Measurements from ENCODE around the gene MAP4K4.

The MAP4K4 gene

DNA sequence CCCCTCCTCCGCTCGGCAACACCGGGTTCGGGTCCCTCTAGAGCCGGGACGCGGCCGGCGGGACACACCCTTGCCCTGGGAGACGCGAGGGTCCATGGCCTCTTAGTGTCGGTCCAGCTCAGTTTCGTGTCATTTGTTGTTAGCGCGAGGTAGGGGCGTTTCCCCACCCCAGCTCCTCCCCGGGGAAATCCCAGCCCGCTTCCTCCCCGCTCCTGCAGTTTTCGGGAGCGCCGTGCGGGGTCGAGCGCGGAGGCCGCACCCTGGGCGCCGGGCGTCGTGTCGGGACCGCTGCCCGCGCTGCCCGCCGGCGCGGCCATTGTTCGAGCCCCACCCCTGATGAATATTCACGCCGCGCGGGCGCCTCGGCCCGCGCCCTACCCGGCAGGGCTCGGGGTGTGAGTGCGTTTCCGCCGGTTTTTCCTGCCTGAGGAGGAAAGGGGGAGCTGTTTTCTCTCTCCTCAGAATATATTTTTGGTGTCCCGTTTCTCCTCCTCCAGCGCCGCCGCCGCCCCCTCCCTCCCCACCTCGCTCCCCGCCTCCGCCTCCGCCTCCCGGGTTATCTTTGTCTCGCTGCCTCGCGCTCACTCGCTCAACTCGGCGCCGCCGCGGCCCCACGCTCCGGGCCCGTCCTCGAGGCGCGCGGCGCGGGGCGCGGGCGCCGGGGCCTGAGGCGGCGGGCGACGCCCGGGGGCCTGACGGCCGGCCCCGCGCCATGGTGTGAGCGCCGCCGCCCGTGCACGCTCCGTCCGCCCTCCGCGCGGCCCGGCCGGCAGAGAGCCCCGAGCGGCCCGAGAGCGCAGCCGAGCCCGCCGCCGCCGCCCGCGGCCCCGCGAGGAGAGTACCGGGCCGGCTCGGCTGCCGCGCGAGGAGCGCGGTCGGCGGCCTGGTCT is at the start of gene MAP4K4:
Gene MAP4K4, plus strand, starts transcription at position 584 of the 890 bp plus-strand sequence. CDS start 374 bp downstream, outside the sequence.
- Histone ChIP-seq H3K79me2 (ENCODE audit: low read length) (peaks cover 6% of the 10 kb centered on the region; the same call in 1 of the 2 replicates), H2AFZ (ENCODE audit: low read length) (peak within 1 kb of the TSS; percentile 79), H3K9me2 (replicated peaks; ENCODE audit: insufficient read depth, low read length) (no peaks in the 10 kb centered on the region), H3K9me3 (replicated peaks; ENCODE audit: insufficient read depth, low read length) (no peaks in the 10 kb centered on the region), H3K27me3 (replicated peaks; ENCODE audit: insufficient read depth, low read length) (peaks cover 5% of the 10 kb centered on the region; the same call in 1 of the 2 replicates), H3K9ac (ENCODE audit: low read length) (peak within 1 kb of the TSS; percentile 37; the same call in 1 of the 2 replicates), H3K27ac (ENCODE audit: low read length) (no peak within 1 kb of the TSS), H3K36me3 (replicated peaks; ENCODE audit: insufficient read depth, low read length) (no peaks in the 10 kb centered on the region), H3K4me2 (ENCODE audit: low read depth, low read length) (peak within 1 kb of the TSS; percentile 78), H3F3A (ENCODE audit: insufficient read depth, low read length) (peaks cover 8% of the 10 kb centered on the region; the same call in 1 of the 2 replicates), H3K4me1 (ENCODE audit: low read length) (0 out of 2 replicates have a peak, but pooled peaks cover 5% of the 10 kb centered on the region), H4K20me1 (ENCODE audit: insufficient read depth, low read length) (no peaks in the 10 kb centered on the region), H3K4me3 (ENCODE audit: low read length) (peak within 1 kb of the TSS; percentile 70)
- TF ChIP-seq EZH2 (optimal IDR thresholded peaks at IDR 0.05; ENCODE audit: low read depth, low read length) (no peak), EZH2phosphoT487 (IDR thresholded peaks at IDR 0.05; ENCODE audit: low read length) (no peak)
- TF ChIP-seq, protein P1, sequence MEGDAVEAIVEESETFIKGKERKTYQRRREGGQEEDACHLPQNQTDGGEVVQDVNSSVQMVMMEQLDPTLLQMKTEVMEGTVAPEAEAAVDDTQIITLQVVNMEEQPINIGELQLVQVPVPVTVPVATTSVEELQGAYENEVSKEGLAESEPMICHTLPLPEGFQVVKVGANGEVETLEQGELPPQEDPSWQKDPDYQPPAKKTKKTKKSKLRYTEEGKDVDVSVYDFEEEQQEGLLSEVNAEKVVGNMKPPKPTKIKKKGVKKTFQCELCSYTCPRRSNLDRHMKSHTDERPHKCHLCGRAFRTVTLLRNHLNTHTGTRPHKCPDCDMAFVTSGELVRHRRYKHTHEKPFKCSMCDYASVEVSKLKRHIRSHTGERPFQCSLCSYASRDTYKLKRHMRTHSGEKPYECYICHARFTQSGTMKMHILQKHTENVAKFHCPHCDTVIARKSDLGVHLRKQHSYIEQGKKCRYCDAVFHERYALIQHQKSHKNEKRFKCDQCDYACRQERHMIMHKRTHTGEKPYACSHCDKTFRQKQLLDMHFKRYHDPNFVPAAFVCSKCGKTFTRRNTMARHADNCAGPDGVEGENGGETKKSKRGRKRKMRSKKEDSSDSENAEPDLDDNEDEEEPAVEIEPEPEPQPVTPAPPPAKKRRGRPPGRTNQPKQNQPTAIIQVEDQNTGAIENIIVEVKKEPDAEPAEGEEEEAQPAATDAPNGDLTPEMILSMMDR (IDR thresholded peaks at IDR 0.05; ENCODE audit: low read length): 0 out of 2 replicates have a peak, but pooled peaks have one; percentile 14
- DNase-seq: peak; percentile 74

DNA sequence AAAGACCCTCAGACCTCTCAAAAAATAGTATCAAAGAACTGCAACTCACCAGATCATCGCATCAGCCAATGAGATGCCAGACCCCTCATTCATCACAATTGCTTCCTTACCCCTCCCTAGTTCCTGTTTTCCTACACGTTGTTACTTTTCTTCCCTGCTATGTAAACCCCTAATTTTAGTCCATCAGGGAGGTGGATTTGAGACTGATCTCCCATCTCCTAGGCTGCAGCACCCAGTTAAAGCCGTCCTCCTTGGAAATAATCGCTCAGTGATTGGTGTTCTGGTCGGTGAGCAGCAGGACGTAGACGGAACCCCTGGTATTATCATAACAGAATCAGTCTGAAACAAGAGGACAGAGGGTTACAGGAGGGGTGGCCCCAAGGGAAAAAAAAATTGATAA is 44.0 kb upstream of the MAP4K4 start:
- no peaks in the 10 kb centered on the region for H3K4me1 ChIP-seq (ENCODE audit: low read length)
- H4K20me1 ChIP-seq (ENCODE audit: insufficient read depth, low read length): no peaks in the 10 kb centered on the region
- no peaks in the 10 kb centered on the region for H3K9me3 ChIP-seq (replicated peaks; ENCODE audit: insufficient read depth, low read length)
- no peak overlapping the region for H3K27ac ChIP-seq (ENCODE audit: low read length)
- no peaks in the 10 kb centered on the region for H3K79me2 ChIP-seq (ENCODE audit: low read length)
- no peak overlapping the region for H3K4me2 ChIP-seq (ENCODE audit: low read depth, low read length)
- no peaks in the 10 kb centered on the region for H3K9me2 ChIP-seq (replicated peaks; ENCODE audit: insufficient read depth, low read length)
- H3K4me3 ChIP-seq (ENCODE audit: low read length): no peak overlapping the region
- no peaks in the 10 kb centered on the region for H3K27me3 ChIP-seq (replicated peaks; ENCODE audit: insufficient read depth, low read length)
- no peak overlapping the region for H3K9ac ChIP-seq (ENCODE audit: low read length)
- no peaks in the 10 kb centered on the region for H3F3A ChIP-seq (ENCODE audit: insufficient read depth, low read length)
- no peak for DNase-seq
- H2AFZ ChIP-seq (ENCODE audit: low read length): no peak overlapping the region
- H3K36me3 ChIP-seq (replicated peaks; ENCODE audit: insufficient read depth, low read length): no peaks in the 10 kb centered on the region
- TF ChIP-seq EZH2phosphoT487 (IDR thresholded peaks at IDR 0.05; ENCODE audit: low read length) (no peak), EZH2 (optimal IDR thresholded peaks at IDR 0.05; ENCODE audit: low read depth, low read length) (no peak)
- TF ChIP-seq, protein P1 (IDR thresholded peaks at IDR 0.05; ENCODE audit: low read length): no peak

DNA sequence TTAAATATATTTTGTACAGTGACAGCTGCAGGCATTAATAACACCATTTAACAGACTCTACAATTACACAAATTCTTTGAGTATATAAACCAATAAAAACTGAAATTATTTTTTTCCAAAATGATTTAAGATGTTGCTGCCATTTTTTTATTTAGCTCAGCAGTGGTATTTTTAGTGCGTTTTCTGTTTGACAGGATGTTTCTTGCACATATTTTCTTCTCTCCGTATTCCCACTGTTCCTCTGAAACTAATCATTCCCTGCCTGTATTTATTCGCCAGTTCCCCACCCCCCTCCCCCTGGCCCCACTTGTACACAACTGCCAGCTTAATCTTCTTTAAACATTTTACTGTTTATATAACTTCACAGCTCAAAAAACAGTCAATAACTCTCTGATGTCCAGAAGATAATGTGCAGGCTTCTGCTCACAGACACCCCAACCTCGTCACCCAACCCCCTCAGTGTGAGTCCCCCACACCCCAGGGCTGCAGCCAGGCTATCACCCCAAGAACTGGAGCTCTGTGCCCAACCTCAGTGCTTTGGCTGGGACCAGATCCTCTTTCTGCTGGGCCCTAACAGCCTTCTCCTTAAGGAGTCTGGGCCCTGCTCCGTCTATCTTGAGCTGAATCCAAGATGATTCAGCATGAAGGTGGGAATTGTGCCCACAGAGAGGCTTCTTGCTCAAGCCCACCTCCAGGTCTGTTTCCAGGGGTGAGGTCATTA is 41.6 kb upstream of the MAP4K4 start:
- Histone ChIP-seq H3K9me2 (replicated peaks; ENCODE audit: insufficient read depth, low read length) (no peaks in the 10 kb centered on the region), H3K79me2 (ENCODE audit: low read length) (no peaks in the 10 kb centered on the region), H4K20me1 (ENCODE audit: insufficient read depth, low read length) (no peaks in the 10 kb centered on the region), H2AFZ (ENCODE audit: low read length) (no peak overlapping the region), H3K4me3 (ENCODE audit: low read length) (no peak overlapping the region), H3K9ac (ENCODE audit: low read length) (no peak overlapping the region), H3K27ac (ENCODE audit: low read length) (no peak overlapping the region), H3K9me3 (replicated peaks; ENCODE audit: insufficient read depth, low read length) (no peaks in the 10 kb centered on the region), H3K4me2 (ENCODE audit: low read depth, low read length) (no peak overlapping the region), H3K27me3 (replicated peaks; ENCODE audit: insufficient read depth, low read length) (no peaks in the 10 kb centered on the region), H3K36me3 (replicated peaks; ENCODE audit: insufficient read depth, low read length) (no peaks in the 10 kb centered on the region), H3K4me1 (ENCODE audit: low read length) (no peaks in the 10 kb centered on the region), H3F3A (ENCODE audit: insufficient read depth, low read length) (no peaks in the 10 kb centered on the region)
- no peak for DNase-seq
- TF ChIP-seq, protein P1 (IDR thresholded peaks at IDR 0.05; ENCODE audit: low read length): no peak
- TF ChIP-seq EZH2 (optimal IDR thresholded peaks at IDR 0.05; ENCODE audit: low read depth, low read length) (no peak), EZH2phosphoT487 (IDR thresholded peaks at IDR 0.05; ENCODE audit: low read length) (no peak)
